ENCODE measurements around the gene GALM.
A peak's percentile ranks its signal among the peaks of the same experiment; 100 is the strongest.
"Not testable (repeated sequence)": the region's sequence is repeated elsewhere in the genome, so short reads cannot be mapped to it uniquely, and the experiment has no call there.

The GALM gene

DNA sequence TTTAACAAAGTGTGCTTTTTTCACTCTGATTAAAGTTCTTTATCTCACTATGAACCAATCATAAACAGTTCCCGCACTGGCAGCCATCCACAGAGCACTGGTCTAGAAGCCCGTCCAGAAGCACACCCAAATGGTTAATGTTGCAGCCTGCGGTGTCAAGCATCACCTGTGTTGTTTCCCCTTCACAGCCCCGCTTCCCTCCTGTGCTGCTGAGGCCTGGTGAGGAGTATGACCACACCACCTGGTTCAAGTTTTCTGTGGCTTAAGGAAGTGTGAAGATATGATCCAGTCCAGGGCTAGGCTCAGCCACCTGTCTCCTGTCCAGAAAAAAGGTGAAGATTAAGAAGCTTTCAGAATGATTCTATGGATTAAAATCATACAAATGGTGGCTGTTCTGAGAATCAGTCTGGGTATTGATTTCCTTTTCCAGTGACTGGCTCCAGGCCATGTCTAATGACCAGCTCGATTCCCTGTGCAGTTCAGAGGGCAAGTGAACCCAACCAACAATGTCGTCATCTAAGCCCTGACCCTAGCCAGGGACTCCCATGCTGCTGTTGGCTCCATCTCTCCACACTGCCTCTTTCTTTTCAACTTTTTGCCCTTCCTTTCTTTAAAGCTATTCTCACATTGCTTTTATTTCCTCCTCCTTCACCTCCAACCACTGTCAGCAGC lies 67.5 kb downstream of the GALM start:
- H3K4me3 ChIP-seq (ENCODE audit: low read length), result no peak overlapping the region
- TF ChIP-seq, protein P1, sequence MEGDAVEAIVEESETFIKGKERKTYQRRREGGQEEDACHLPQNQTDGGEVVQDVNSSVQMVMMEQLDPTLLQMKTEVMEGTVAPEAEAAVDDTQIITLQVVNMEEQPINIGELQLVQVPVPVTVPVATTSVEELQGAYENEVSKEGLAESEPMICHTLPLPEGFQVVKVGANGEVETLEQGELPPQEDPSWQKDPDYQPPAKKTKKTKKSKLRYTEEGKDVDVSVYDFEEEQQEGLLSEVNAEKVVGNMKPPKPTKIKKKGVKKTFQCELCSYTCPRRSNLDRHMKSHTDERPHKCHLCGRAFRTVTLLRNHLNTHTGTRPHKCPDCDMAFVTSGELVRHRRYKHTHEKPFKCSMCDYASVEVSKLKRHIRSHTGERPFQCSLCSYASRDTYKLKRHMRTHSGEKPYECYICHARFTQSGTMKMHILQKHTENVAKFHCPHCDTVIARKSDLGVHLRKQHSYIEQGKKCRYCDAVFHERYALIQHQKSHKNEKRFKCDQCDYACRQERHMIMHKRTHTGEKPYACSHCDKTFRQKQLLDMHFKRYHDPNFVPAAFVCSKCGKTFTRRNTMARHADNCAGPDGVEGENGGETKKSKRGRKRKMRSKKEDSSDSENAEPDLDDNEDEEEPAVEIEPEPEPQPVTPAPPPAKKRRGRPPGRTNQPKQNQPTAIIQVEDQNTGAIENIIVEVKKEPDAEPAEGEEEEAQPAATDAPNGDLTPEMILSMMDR (conservative IDR thresholded peaks at IDR 0.05; ENCODE audit: low read length), result no peak
- DNase-seq (ENCODE audit: low read depth), result no peak

DNA sequence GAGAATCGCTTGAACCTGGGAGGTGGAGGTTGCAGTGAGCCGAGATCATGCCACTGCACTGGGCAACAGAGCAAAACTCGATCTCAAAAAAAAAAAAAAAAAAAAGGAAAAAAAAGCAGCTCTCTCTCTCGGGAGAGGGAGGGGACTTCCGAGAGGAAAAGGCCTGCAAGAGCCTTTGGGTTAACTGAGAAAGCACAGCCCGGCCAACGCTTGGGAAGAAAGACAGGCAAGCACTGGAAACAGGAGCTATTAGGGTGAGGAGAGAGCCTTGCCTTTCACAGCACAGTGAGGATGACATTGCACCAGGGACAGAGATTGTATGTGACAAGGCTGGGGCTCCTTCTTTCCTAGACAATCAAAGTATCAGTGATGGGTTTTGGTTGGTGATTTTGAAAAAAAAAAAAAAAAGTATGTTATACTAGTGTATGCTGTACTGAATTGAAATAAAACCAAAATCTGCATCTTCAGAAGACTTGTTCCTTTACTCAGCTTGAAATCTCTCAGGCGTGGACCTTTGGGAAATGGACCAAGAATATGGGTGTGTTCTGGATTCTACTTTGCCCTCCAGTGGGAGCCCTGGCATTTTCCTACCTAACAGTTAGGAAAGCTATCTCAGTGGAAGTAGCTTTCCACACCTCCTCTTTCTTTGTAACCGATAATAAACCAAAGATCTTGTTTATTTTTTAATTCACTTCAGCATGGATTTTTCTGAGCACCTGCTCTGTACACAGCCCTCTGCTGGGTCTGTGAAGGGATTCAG lies 68.6 kb downstream of the GALM start:
- DNase-seq (ENCODE audit: low read depth), result no peak
- TF ChIP-seq, protein P1 (conservative IDR thresholded peaks at IDR 0.05; ENCODE audit: low read length), result no peak
- H3K4me3 ChIP-seq (ENCODE audit: low read length), result no peak overlapping the region

DNA sequence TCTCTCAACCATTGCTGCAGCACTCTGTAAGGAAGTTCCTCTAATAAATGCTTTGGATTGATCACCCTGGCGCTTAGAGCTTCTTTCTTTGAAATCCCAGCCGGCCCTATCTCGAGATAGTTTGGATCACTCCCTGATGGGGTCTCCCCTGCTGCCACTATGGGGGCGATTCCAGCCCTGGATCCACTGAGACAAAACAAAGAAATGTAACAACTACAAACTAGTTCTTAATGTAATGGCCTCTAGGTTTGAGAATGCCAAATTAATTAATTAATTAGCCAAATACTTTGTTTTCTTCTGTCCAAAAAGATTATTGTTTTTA lies 70.0 kb downstream of the GALM start:
- DNase-seq (ENCODE audit: low read depth), result no peak
- TF ChIP-seq, protein P1 (conservative IDR thresholded peaks at IDR 0.05; ENCODE audit: low read length), result no peak
- H3K4me3 ChIP-seq (ENCODE audit: low read length), result no peak overlapping the region

DNA sequence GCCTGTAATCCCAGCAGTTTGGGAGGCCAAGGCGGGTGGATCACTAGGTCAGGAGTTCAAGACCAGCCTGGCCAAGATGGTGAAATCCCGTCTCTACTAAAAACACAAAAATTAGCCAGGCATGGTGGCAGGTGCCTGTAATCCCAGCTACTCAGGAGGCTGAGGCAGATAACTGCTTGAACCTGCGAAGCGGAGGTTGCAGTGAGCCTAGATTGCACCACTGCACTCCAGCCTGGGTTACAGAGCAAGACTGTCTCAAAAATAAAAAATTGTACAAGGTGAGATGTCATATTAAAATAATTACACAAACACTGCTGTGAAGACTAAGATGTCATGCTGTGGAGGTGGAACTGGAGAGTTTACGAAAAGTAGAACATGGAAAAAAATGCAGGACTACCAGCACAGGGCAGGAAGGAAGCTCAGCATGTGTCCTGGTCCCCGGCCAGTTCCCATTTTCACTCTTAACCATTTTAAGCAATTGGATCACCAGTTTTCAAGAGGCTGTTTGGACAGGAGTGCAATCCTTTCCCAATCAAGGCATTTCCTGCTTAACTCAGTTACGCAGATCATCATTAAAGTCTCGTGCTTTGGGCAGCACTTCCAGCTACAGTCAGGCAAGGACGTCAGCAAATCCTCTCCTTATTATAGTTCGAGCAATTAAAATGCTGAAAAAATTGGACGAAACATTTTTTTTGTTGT lies 71.2 kb downstream of the GALM start:
- not testable (repeated sequence) for H3K4me3 ChIP-seq (ENCODE audit: low read length)
- peak; percentile 7 for DNase-seq (ENCODE audit: low read depth)

DNA sequence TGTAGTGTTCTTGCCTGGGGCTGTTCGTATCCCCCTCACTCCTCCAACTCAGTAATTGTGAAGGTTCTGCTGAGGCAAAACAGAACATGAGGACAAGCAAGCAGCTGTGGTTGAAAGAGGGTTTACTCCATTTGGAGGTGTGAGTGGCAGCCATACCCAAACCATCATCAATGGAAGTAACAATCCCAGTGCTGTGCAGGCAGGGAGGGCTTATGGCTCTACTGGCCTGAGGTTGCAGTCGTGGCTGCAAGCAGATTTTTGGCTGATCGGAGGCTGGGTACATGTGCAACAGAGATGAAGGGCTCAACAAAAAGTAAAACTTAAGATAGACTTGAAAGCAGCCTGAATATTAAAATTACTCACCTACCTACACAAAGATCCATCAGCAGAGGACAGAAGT lies 72.0 kb downstream of the GALM start:
- DNase-seq (ENCODE audit: low read depth), result no peak
- TF ChIP-seq, protein P1 (conservative IDR thresholded peaks at IDR 0.05; ENCODE audit: low read length), result no peak
- H3K4me3 ChIP-seq (ENCODE audit: low read length), result no peak overlapping the region

DNA sequence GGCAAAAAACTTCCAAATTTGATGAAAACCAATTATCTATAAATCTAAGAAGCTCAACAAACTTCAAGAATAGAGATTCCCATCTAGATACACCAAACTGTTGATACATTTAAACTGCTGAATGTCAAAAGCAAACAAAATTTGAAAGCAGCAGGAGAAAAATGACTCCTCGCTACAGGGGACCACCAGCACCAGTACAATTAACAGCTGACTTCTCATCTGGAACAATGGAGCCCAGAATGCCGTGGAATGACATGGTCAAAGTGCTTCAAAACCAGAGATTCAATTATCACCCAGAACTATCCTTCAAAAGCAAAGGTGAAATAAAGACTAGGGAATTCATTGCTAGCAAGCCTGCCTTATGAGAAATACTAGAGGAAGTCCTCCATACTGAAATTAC lies 73.6 kb downstream of the GALM start:
- no peak overlapping the region for H3K4me3 ChIP-seq (ENCODE audit: low read length)
- TF ChIP-seq, protein P1 (conservative IDR thresholded peaks at IDR 0.05; ENCODE audit: low read length), result no peak
- DNase-seq (ENCODE audit: low read depth), result no peak

DNA sequence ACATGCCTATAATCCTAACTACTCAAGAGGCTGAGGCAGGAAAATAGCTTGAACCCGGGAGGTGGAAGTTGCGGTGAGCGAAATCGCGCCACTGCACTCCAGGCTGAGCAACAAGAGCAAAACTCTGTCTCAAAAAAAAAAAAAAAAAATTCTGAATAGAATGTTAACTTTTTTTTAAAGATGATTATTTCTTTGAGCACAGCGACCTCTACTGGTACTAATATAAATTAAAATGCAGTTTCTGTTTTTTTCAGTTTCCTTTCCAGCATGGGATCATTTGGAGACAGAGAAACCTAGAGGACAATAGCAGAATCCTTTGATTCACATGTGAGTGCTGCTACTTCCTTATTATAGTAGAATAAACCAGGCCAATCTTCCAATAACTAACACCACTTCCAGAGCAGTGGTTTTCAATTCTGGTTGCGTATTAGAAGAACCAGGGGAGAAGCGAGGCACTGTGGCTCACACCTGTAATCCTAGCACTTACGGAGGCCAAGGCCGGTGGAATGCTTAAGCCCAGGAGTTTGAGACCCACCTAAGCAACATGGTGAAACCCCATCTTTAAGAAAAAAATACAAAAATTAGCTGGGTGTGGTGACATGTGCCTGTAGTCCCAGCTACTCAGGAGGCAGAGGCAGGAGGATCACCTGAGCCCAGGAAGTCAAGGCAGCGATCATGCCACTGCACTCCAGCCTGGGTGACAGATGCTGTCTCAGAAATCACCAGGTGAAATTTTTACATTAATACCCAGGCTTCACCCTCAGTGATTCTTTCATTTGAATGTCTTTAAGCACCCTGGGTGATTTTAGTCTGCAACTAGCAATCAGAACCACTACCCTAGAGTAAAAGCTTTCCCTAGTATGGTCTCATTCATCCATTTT lies 75.2 kb downstream of the GALM start:
- TF ChIP-seq, protein P1 (conservative IDR thresholded peaks at IDR 0.05; ENCODE audit: low read length), result peak; percentile 54
- peak; percentile 46 for DNase-seq (ENCODE audit: low read depth)

More for the DNA sequence above, 75.2 kb downstream of the GALM start:
- no peak overlapping the region for H3K4me3 ChIP-seq (ENCODE audit: low read length)

Measured in AG10803 (cell line).